HG03520 (cell line): Measurements from ENCODE around the gene DHRS7C.

Experiments used
- ATAC-seq: cut with Tn5 transposase; IDR thresholded peaks from one replicate; pipeline ENCODE4 v1.9.1; 2021; ENCODE audit warnings: mild to moderate bottlenecking, moderate library complexity; ENCODE audit not compliant: unreplicated experiment

The DHRS7C gene

DNA sequence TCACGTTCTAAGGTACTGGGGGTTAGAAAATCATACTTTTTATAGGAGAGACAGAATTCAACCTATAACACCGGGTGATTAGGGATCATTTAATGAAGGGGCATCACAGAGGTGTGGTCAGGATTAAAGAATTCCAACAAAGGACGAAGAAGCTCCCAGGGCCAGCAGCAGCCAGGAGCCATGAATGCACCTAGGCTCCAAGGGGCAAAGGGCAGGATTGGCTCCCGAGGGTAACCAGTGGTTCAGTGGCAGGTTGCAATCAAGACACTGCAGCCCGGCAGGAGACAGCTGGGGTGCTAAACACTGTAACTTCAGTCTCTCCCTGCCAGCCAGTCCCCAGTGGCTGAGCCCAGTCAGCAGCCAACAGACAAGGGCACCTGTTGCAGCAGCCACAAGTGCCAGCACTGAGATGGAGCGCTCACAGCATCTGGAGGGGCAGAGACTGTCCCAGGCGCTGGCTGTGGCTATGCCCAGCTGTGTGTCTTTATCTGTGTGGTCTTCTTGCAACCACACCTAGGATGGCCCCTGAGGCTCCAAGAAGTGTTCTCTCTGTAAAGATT, 23.9 kb downstream of the DHRS7C start:
- no peak for ATAC-seq

GRCh38 chr17:9766970-9767369, 24.4 kb downstream of the DHRS7C start:
- no peak for ATAC-seq

DNA sequence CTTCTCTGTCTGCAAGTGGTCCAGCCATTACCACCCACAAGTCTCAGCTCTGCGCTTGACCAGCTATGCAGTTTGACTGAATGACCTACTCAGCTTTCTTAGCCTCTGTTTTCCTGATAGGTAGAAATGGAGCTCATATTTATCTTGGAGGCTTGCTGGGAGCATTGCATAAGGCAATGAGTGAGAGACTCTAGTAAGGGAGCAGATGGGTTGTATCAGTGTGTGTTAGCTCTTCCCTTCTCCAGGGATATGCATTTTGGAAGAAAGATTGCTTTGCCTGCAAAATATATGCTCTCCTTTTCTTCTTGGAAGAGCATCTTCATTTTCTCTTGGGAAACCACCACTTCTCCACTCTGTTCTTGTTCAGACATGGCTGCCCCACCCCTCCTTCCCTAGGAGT, 26.1 kb downstream of the DHRS7C start:
- no peak for ATAC-seq

- ATAC-seq = no peak
These were observed 27.7 kb downstream of the DHRS7C start for GRCh38 chr17:9763643-9764042.

GRCh38 chr17:9760266-9760665, 31.1 kb downstream of the DHRS7C start:
- no peak for ATAC-seq

DNA sequence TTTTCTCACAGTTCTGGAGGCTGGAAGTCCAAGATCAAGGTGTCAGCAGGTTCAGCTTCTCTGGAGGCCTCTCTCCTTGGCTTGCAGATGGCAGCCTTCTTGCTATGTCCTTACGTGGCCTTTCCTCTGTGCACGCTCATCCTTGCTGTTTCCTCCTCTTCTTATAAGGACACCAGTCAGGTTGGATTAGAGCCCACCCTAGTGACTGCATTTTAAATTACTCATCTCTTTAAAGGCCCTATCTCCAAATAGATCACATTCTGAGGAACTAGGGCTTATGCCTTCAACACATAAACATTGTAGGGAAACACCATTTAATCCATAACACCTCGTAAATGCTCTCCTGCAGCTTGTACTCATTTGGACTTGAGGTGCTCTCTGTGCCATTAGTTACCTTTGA, 36.3 kb downstream of the DHRS7C start:
- no peak for ATAC-seq

- no peak for ATAC-seq
These were observed 40.9 kb downstream of the DHRS7C start for GRCh38 chr17:9750524-9750923.

DNA sequence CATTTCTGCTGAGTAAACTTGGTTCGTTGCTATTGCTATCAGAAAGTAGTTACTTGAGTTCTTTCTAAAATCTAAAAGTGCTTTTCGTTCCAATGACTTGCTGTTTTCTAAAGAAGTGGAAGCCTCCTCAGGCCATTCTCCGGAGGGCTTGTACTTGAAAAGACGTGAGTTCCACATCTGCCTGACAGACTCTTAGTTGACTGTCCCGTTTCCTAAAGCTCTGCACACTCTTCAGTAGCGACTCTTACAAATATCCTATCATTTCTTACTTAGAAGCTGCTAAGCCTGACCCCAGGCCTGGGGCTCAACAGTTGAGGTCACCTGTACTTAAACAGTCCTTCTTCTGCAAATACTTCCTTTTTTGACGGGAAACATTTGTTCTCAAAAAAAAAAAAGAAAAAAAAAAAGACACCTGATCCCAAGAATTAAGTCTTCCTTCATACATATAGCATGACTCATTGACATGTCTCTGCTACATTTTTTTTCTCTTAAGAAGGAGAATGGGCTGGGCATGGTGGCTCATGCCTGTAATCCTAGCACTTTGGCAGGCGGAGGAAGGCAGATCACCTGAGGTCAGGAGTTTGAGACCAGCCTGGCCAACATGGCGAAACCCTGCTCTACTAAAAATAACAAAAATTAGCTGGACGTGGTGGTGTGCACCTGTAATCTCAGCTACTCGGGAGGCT, 61.5 kb downstream of the DHRS7C start:
- ATAC-seq = no peak

- no peak for ATAC-seq
These were observed 62.2 kb downstream of the DHRS7C start for GRCh38 chr17:9729034-9729650.

DNA sequence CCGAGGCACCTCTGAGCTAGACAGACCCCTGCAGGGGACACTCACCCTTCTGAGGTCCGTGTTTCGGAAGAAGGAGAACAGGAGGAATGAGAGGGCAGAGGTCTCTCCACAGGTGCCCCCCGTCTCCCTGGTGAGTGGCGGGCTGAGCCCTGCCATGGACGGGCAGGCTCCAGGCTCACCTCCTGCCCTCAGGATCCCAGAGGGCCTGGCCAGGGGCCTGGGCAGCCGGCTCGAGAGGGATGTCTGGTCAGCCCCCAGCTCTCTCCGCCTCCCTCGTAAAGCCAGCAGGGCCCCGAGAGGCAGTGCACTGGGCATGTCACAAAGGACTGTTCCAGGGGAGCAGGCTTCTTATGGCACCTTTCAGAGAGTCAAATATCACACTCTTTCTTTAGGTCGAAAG, 62.8 kb downstream of the DHRS7C start:
- no peak for ATAC-seq

DNA sequence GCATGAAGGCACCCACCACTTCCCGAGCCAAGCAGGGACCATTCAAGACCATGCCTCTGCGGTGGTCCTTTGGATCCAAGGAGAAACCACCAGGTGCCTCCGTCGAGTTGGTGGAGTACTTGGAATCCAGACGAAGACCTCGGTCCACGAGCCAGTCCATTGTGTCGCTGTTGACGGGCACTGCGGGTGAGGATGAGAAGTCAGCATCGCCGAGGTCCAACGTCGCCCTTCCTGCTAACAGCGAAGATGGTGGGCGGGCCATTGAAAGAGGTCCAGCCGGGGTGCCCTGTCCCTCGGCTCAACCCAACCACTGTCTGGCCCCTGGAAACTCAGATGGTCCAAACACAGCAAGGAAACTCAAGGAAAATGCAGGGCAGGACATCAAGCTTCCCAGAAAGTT, 63.4 kb downstream of the DHRS7C start:
- no peak for ATAC-seq

DNA sequence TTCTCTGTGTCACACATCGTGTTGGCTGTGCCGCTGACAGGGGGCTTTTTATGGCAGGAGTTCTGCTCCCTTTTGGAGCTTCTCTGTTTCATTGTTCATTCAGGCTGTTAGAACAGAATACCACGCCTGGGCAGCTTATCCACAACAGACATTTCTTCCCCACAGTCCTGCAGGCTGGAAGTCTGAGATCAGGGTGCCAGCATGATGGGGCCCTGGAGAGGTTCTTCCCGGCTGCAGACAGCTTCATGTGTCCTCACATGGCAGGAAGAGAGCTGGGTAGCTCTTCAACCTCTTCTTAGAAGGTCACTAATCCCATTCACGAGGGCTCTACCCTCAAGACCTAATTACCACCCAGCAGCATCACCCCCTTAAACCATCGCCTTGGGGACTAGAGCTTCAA, 65.1 kb downstream of the DHRS7C start:
- no peak for ATAC-seq

- ATAC-seq = no peak
These were observed 65.8 kb downstream of the DHRS7C start for GRCh38 chr17:9725575-9725974.
